EL (cell line): ENCODE measurements around the gene MAPRE2.

Source experiments
- DNase-seq: peaks from one replicate; pipeline ENCODE4 v3.0.0-alpha.2; 2016

MAPRE2 gene

GRCh38 chr18:35038881-35039491 lies 2.2 kb upstream of the MAPRE2 start:
- no peak for DNase-seq

GRCh38 chr18:35040638-35040987 lies 600 bp upstream of the MAPRE2 start:
- no peak for DNase-seq

GRCh38 chr18:35041815-35042387 lies 688 bp downstream of the MAPRE2 start:
- DNase-seq: peak; percentile 33

GRCh38 chr18:35042389-35043071 lies 1.3 kb downstream of the MAPRE2 start:
- DNase-seq: peak; percentile 31

GRCh38 chr18:35043207-35043606 lies 2.0 kb downstream of the MAPRE2 start:
- no peak for DNase-seq

- peak; percentile 76 for DNase-seq
Observed at GRCh38 chr18:35045121-35045520, 3.9 kb downstream of the MAPRE2 start.

GRCh38 chr18:35045806-35046205 lies 4.6 kb downstream of the MAPRE2 start:
- DNase-seq: no peak

- DNase-seq: no peak
Observed at GRCh38 chr18:35047697-35048292, 6.6 kb downstream of the MAPRE2 start.

- peak; percentile 46 for DNase-seq
Observed at GRCh38 chr18:35049111-35050027, 8.2 kb downstream of the MAPRE2 start.

- peak; percentile 13 for DNase-seq
Observed at GRCh38 chr18:35050028-35050546, 8.9 kb downstream of the MAPRE2 start.

GRCh38 chr18:35050705-35051195 lies 9.5 kb downstream of the MAPRE2 start:
- no peak for DNase-seq

GRCh38 chr18:35051641-35052377 lies 10.6 kb downstream of the MAPRE2 start:
- DNase-seq: peak; percentile 45

- no peak for DNase-seq
Observed at GRCh38 chr18:35054401-35054800, 13.2 kb downstream of the MAPRE2 start.

GRCh38 chr18:35055105-35055504 lies 13.9 kb downstream of the MAPRE2 start:
- no peak for DNase-seq

- DNase-seq: no peak
Observed at GRCh38 chr18:35055726-35056125, 14.5 kb downstream of the MAPRE2 start.

- DNase-seq: no peak
Observed at GRCh38 chr18:35059280-35059927, 18.2 kb downstream of the MAPRE2 start.

GRCh38 chr18:35060122-35060815 lies 19.1 kb downstream of the MAPRE2 start:
- DNase-seq: no peak

- no peak for DNase-seq
Observed at GRCh38 chr18:35061336-35061735, 20.1 kb downstream of the MAPRE2 start.

- DNase-seq: no peak
Observed at GRCh38 chr18:35061804-35062203, 20.6 kb downstream of the MAPRE2 start.

GRCh38 chr18:35062408-35062807 lies 21.2 kb downstream of the MAPRE2 start:
- DNase-seq: no peak
